NCI-H2171 (cell line): ENCODE results near the gene SNAP29.
"Not testable (repeated sequence)": the region's sequence is repeated elsewhere in the genome, so short reads cannot be mapped to it uniquely, and the experiment has no call there.

Experiments
- DNase-seq: peaks from one replicate; lab custom pipeline; 2025; lab: John Stamatoyannopoulos, UW

SNAP29 gene

DNA sequence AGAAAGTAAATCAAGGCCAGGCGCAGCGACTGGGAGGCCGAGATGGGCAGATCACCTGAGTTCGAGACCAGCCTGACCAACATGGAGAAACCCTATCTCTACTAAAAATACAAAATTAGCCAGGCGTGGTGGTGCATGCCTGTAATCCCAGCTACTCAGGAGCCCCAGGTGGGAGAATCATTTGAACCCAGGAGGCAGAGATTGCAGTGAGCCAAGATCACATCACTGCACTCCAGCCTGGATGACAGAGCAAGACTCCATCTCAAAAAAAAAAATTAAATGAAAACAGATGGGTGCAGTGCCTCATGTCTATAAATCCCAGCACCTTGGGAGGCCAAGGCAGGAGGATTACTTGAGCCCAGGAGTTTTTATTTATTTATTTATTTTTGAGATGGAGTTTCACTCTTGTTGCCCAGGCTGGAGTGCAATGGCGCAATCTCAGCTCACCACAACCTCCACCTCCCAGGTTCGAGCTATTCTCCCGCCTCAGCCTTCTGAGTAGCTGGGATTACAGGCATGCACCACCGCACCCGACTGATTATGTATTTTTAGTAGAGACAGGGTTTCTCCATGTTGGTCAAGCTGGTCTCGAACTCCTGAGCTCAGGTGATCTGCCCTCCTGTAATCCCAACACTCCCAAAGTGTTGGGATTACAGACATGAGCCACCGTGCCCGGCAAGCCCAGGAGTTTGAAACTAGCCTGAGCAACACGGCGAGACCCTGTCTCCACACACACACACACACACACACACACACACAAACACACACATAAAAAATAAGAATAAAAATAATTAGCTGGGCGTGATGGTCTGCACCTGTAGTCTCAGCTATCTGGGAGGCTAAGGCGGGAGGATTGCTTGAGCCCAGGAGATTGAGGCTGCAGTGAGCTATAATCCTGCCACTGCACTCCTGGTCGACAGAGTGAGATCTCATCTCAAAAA lies 42.6 kb downstream of the SNAP29 start:
- DNase-seq: not testable (repeated sequence)

DNA sequence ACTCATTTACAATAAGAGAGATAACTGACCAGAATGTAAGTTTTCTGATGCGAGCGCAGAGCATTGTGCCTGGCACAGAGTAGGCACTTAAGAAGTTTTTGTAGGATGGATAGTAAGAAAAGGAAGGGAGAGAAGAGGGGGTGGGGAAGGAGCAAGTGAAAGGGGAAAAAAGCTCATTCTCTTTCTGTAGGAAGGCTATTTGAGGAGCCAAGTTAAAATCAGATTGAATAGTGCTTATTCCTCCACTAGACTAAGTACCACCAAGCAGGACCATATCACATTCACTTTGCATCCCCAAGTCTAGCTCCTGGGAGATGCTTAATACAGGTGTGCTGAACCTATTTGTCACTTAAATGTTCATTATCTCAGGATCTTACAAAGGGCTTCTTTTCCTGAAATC lies 44.3 kb downstream of the SNAP29 start:
- no peak for DNase-seq

- DNase-seq: no peak
These were observed 45.5 kb downstream of the SNAP29 start for GRCh38 chr22:20904008-20904979.

- DNase-seq: no peak
These were observed 46.2 kb downstream of the SNAP29 start for GRCh38 chr22:20904980-20905355.

GRCh38 chr22:20905415-20906386 lies 46.9 kb downstream of the SNAP29 start:
- peak; percentile 25 for DNase-seq

DNA sequence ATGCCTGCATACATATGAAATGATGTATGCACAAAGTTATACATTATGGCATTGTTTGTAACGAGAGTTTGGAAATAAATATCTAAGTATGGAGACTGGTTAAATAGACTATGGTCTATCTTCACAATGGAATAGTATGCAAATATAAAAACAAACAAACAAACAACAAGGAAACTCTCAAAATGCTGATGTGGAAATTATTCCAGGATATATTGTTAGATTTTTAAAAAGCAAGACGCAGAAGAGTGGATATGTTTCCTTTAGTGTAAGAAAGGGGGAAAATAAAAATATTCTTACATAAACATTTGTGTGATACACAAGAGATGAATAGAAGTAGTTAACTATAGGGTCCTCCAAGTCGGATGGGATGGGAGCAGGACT lies 47.6 kb downstream of the SNAP29 start:
- DNase-seq: no peak

DNA sequence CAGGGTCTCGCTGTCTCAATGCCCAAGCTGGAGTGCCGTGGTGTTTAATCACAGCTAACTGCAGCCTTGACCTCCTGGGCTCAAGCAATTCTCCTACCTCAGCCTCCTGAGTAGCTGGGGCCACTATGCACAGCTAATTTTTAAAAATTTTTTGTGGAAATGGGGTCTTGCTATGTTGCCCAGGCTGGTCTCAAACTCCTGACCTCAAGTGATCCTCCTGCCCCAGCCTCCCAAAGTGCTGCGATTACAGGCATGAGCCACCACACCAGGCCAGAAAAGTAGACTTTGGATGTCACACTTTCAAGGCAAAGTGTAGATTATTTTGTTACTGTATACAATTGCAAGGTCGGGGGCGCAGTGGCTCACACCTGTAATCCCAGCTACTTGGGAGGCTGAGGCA lies 49.9 kb downstream of the SNAP29 start:
- not testable (repeated sequence) for DNase-seq

- no peak for DNase-seq
These were observed 50.9 kb downstream of the SNAP29 start for GRCh38 chr22:20909543-20910303.

GRCh38 chr22:20912494-20912893 lies 53.7 kb downstream of the SNAP29 start:
- no peak for DNase-seq

GRCh38 chr22:20916916-20917810 lies 58.4 kb downstream of the SNAP29 start, which contains the start of gene CRKL:
Gene CRKL (plus strand): TSS chr22:20917407. CDS start chr22:20917935, 528 bp downstream.
- peak; percentile 96 for DNase-seq

DNA sequence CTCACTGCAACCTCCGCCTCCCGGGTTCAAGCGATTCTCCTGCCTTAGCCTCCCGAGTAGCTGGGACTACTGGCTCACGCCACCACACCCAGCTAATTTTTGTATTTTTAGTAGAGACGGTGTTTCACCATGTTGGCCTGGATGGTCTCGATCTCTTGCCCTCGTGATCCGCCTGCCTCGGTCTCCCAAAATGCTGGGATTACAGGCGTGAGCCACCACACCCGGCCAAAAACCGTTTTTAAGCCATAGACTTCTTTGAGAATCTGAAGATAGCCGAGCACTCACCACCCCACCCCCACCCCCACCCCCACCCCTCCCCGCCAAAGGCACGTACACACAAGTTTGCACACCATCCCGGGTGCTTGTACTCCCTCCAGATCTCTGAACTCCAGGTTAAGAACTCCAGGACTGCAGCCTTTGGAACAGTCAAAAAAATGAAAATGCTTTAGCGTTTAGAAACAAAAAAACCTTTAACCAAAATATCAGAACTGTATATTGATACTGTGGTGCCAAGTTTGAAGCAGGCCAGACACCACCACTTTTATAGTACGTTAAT lies 59.9 kb downstream of the SNAP29 start:
- DNase-seq: no peak

- no peak for DNase-seq
These were observed 60.9 kb downstream of the SNAP29 start for GRCh38 chr22:20919718-20920117.

DNA sequence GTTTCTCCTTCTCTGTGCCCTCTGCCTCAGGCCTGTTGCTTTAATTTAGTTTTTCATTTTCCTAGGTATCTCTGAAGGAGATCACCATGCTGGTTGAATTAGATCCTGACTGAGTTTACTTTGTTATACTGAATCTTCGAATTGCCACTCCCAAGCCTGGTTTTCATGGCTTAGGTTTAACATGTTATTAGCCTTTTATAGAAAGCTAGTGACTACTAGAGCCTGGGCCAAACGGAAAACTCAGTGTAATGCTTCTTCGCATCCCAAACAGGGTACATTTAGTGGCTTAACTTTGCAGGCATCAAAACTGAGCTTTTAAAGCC lies 62.0 kb downstream of the SNAP29 start:
- no peak for DNase-seq

GRCh38 chr22:20922141-20922751 lies 63.4 kb downstream of the SNAP29 start:
- no peak for DNase-seq

DNA sequence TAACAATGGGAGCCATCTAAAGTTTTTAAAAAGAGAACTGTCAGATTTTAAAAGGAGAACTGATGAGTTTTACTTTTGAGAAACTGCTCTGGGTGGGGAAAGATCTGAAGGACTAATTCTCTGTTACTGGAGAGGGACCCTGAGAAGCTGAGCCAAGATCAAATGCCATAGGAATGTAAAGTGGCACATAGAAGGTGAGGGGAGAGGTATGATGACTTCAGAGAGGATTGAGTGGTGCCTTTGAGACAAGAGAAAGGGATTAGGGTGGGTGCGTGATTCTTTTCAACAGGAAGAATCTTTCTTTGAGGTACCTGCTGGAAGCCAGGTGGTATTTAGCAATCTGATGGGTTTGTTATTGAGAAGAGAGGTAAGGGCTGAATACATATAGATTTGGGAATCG lies 67.4 kb downstream of the SNAP29 start:
- no peak for DNase-seq

DNA sequence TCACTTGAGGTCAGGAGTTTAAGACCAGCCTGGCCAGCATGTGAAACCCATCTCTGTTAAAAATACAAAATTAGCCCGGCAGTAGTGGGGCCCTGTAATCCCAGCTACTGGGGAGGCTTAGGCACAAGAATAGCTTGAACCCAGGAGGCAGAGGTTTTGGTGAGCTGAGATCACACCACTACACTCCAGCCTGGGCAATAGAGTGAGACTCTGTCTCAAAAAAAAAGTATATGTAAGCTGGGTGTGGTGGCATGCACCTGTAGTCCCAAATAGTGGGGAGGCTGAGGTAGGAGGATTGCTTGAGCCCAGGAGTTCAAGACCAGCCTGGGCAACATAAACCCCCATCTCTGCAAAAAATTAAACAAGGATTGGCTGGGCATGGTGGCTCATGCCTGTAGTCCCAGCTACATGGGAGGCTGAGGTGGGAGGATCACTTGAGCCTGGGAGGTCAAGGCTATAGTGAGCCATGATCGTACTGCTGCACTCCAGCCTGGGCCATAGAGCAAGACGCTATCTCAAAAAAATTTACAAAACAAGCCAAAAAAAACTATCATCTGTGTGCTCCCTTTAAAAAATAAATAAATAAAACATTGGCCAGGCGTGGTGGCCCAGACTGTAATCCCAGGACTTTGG lies 69.2 kb downstream of the SNAP29 start:
- no peak for DNase-seq

DNA sequence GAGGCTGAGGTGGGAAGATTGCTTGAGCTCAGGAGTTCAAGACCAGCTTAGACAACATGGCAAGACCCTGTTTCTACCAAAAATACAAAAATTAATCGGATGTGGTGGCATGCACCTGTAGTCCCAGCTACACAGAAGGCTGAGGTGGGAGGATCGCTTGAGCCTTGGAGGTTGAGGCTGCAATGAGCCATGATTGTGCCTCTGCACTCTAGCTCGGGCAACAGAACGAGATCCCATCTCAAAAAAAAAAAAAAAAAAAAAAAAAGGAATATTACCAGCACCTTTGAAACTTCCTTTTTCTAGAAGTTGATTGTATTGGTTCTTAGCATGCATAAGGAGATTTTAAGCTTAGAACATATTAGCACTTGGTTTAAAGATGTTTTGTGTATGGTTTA lies 69.8 kb downstream of the SNAP29 start:
- no peak for DNase-seq

DNA sequence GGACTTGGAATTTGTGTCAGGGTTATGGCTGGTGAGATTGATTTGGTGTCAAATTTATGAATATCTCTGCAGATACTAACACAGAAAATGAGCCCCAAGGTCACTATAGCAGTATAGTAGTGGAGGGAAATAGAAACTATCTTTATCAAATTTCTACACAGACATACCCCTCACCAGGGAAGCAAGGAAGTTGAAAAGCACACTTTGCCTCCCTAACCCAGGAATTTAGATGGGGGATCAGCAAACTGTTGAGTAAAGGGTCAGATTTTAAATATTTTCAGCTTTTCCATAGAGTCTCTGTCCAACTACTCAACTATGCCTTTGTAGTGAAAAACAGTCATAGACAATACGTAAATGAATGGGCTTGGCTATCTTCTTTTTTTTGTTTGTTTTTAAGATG lies 71.2 kb downstream of the SNAP29 start:
- no peak for DNase-seq

- not testable (repeated sequence) for DNase-seq
These were observed 71.6 kb downstream of the SNAP29 start for GRCh38 chr22:20930435-20930834.
